Measurements from ENCODE around the gene CDC42SE2. TPM values are rescaled to one million over a fixed set of nuclear protein-coding genes. Genes with fewer than 3 reads are reported as not detected.

Gene CDC42SE2
- total and polyA plus RNA-seq, 2 of the 4 experiments (the other 2 are of a cell fraction): 12.5 to 19.4 TPM

DNA sequence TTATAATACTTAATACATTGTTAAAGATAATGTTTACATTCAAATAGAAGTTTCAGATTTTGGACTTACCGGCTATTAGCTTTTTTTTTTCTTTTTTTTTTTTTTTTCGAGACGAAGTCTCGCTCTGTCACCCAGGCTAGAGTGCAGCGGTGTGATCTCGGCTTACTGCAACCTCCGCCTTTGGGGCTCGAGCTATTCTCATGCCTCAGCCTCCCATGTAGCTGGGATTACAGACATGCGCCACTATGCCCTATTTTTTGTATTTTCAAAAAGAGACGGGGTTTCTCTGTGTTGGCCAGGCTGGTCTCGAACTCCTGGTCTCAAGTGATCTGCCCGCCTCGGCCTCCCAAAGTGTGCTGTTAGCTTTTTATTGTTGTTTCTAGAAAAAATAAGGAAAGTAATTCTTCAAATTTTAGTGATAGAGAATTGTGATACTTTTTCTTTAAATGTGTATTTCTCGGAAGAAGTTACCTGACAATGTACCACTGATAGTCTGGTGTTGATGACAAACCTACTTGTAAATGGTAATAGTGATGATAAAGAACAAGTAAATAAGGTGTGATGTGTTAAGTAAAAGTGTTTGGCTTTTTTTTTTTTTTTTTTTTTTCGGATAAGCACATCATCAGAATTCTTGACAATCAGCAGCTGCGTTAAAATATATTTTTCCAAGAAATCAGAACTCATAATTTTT lies 2.7 kb downstream of the CDC42SE2 start:
- no peak for ATAC-seq (ENCODE audit: low read depth)
- Histone ChIP-seq H3K4me2 (ENCODE audit: low read depth, low read length) (no peak overlapping the region), H3K36me3 (ENCODE audit: control insufficient read depth, insufficient read depth, low read length) (peaks cover 1% of the 10 kb centered on the region), H3K18ac (ENCODE audit: low read depth, low read length) (no peak overlapping the region), H2BK5ac (ENCODE audit: low read depth, low read length, poor library complexity, severe bottlenecking) (no peak overlapping the region), H4K5ac (ENCODE audit: low read depth, low read length) (no peak overlapping the region), H3K4me3 (ENCODE audit: insufficient read depth, low read depth, low read length) (no peak overlapping the region), H3K4ac (ENCODE audit: low read depth, low read length) (no peak overlapping the region), H3K56ac (ENCODE audit: extremely low read depth, insufficient read depth, low read length) (no peak overlapping the region), H3K79me1 (ENCODE audit: low read depth in 1 of 2, low read length in 2 of 2) (peaks cover 9 to 38% of the 10 kb centered on the region in 2 experiments), H4K8ac (ENCODE audit: low read depth in 2 of 2, low read length in 2 of 2) (no peak overlapping the region), H3K27ac (ENCODE audit: insufficient read depth, low read length) (no peak overlapping the region), H2BK20ac (ENCODE audit: low read depth, low read length) (no peak overlapping the region), H2AFZ (replicated peaks; ENCODE audit: low read length, poor library complexity) (no peak overlapping the region), H3K9me1 (ENCODE audit: insufficient read depth, low read length) (peaks cover 5% of the 10 kb centered on the region; the same call in 1 of the 2 replicates), H3K27me3 (ENCODE audit: control insufficient read depth, insufficient read depth, low read length) (no peaks in the 10 kb centered on the region), H3K9ac (ENCODE audit: low read depth, low read length) (no peak overlapping the region), H4K91ac (ENCODE audit: insufficient read depth, low read depth, low read length) (no peak overlapping the region), H4K20me1 (ENCODE audit: insufficient read depth, low read length) (peaks cover 4% of the 10 kb centered on the region; the same call in 1 of the 2 replicates), H3K23ac (ENCODE audit: low read depth, low read length) (no peak overlapping the region), H2BK15ac (ENCODE audit: low read depth, low read length) (no peak overlapping the region), H3K14ac (replicated peaks; ENCODE audit: low read depth, low read length) (no peak overlapping the region), H3K9me3 (ENCODE audit: control insufficient read depth, insufficient read depth, low read length) (no peaks in the 10 kb centered on the region), H2BK120ac (ENCODE audit: low read depth, low read length) (no peak overlapping the region), H2AK5ac (ENCODE audit: low read depth, low read length) (no peak overlapping the region), H2AK9ac (replicated peaks; ENCODE audit: low read depth, low read length, poor library complexity) (no peak overlapping the region), H3K4me1 (ENCODE audit: control insufficient read depth, insufficient read depth, low read length) (peaks cover 5% of the 10 kb centered on the region)
- intact Hi-C loops (cut with micrococcal nuclease) (loop anchor here (5.0 kb wide), 1 partner anchor 116 kb away; no protein-coding TSS in a partner anchor), in situ Hi-C loops (cut with MboI; ENCODE audit: low sequenced_read_pairs) (no loop called here), dilution Hi-C loops (cut with HindIII; ENCODE audit: low sequenced_read_pairs, unreplicated experiment) (no loop called here)
- 92% methylated on average over 9 of the region's 16 CpGs; no CpG with 5 or more reads in 1 of the 2 experiments for WGBS, 2 experiments (ENCODE audit: extremely low coverage in 2 of 2, insufficient read length in 1 of 2)
- TF ChIP-seq BHLHE40 (IDR thresholded peaks at IDR 0.05; ENCODE audit: low read depth, low read length): no peak
- TF ChIP-seq, protein P1, sequence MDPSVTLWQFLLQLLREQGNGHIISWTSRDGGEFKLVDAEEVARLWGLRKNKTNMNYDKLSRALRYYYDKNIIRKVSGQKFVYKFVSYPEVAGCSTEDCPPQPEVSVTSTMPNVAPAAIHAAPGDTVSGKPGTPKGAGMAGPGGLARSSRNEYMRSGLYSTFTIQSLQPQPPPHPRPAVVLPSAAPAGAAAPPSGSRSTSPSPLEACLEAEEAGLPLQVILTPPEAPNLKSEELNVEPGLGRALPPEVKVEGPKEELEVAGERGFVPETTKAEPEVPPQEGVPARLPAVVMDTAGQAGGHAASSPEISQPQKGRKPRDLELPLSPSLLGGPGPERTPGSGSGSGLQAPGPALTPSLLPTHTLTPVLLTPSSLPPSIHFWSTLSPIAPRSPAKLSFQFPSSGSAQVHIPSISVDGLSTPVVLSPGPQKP (IDR thresholded peaks at IDR 0.05; ENCODE audit: borderline replicate concordance, low read depth, low read length): no peak
- TF ChIP-seq SMC3 (IDR thresholded peaks at IDR 0.05; ENCODE audit: low read depth, low read length): no peak
- TF ChIP-seq, protein P2, sequence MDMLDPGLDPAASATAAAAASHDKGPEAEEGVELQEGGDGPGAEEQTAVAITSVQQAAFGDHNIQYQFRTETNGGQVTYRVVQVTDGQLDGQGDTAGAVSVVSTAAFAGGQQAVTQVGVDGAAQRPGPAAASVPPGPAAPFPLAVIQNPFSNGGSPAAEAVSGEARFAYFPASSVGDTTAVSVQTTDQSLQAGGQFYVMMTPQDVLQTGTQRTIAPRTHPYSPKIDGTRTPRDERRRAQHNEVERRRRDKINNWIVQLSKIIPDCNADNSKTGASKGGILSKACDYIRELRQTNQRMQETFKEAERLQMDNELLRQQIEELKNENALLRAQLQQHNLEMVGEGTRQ (IDR thresholded peaks at IDR 0.05; ENCODE audit: low read depth, low read length): no peak
- TF ChIP-seq MAZ (IDR thresholded peaks at IDR 0.05; ENCODE audit: borderline replicate concordance, low read depth, low read length): no peak
- TF ChIP-seq MXI1 (IDR thresholded peaks at IDR 0.05; ENCODE audit: borderline replicate concordance, low read depth, low read length): no peak
- TF ChIP-seq CHD1 (IDR thresholded peaks at IDR 0.05; ENCODE audit: low read depth, low read length): no peak
- TF ChIP-seq NFE2L2 (IDR thresholded peaks at IDR 0.05; ENCODE audit: low read depth, low read length): no peak
- no peak for TF ChIP-seq FOS (IDR thresholded peaks at IDR 0.05; ENCODE audit: low read depth, low read length)
- TF ChIP-seq RCOR1 (IDR thresholded peaks at IDR 0.05; ENCODE audit: insufficient replicate concordance, low read length): no peak
- CTCF ChIA-PET: interaction anchor here (0.6 kb wide), 2 partner anchors 62 to 116 kb away, joined by 3 to 4 read pairs; no protein-coding TSS in a partner anchor
- no peak for DNase-seq
- POLR2A ChIA-PET (ENCODE audit: unreplicated experiment): no interaction called here
- BruUV-seq (replicated peaks): no TSS peak
